ENCODE data around the gene DOCK1.

Gene DOCK1

DNA sequence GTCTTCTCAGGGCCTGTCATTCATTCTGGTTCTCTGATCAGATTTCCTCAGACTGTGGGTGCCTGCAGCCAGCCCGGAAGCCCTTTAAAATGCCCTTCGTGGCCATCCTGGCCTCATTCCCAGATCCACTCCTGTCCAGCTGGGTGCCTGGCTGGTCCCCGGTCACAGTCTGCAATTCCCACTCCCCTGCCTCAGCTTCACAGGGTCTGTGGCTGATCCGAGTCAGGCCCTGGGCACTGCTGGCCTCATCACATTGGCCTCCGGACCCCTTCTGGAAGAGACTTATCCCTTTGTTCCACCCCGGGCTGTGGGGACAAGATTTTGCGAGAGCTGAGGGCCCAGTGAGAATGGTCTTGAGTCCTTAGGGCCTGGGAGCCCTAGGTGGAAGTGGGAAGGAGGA lies 12.1 kb downstream of the DOCK1 start:
- TF ChIP-seq, protein P1, sequence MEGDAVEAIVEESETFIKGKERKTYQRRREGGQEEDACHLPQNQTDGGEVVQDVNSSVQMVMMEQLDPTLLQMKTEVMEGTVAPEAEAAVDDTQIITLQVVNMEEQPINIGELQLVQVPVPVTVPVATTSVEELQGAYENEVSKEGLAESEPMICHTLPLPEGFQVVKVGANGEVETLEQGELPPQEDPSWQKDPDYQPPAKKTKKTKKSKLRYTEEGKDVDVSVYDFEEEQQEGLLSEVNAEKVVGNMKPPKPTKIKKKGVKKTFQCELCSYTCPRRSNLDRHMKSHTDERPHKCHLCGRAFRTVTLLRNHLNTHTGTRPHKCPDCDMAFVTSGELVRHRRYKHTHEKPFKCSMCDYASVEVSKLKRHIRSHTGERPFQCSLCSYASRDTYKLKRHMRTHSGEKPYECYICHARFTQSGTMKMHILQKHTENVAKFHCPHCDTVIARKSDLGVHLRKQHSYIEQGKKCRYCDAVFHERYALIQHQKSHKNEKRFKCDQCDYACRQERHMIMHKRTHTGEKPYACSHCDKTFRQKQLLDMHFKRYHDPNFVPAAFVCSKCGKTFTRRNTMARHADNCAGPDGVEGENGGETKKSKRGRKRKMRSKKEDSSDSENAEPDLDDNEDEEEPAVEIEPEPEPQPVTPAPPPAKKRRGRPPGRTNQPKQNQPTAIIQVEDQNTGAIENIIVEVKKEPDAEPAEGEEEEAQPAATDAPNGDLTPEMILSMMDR (IDR thresholded peaks at IDR 0.05; ENCODE audit: insufficient read depth, low read depth, low read length, missing control alignments): no peak
- no peak for DNase-seq (ENCODE audit: low read depth)
- no peak overlapping the region for H3K4me3 ChIP-seq (ENCODE audit: low read length)

DNA sequence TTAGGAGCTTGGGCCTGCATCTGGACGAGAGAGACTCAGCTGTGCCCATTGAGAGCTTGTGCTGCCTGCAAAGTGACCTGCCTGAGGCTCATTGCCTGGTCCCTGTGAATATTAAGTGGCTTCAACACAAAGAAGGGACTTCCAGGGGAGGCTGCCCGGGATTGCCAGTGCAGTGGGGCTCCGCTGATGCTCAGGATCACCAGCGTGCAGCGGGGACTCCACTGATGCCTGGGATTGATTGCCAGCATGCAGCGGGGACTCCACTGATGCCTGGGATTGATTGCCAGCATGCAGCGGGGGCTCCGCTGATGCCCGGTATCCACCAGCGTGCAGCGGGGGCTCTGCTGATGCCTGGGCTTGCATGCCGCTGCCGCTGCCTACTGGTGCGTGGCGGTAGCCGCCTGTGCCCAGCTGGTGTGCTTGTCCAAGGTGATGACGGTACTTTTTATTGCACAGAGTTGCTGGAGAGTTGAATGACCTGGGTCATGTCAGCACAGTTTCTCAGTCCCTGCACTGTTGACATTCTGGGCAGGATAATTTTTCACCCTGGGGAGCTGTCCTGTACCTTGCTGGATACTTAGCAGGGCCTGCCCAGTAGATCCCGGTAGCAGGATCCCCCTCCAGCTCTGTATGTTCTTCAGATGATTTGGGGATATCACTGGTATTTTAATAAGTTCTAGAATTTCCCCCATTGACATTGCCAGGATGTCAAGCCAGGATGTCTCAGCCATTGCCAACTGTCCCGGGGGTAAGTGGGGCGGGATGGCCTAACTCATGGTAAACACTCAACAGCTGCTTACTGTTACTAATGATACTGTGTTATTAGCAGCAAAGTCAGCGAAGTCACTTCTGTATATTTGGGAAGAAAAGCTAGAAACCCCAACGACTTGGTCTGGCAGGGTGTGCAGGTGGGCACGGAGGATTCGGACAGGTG lies 13.0 kb downstream of the DOCK1 start:
- DNase-seq (ENCODE audit: low read depth): no peak
- TF ChIP-seq, protein P1 (IDR thresholded peaks at IDR 0.05; ENCODE audit: insufficient read depth, low read depth, low read length, missing control alignments): no peak

DNA sequence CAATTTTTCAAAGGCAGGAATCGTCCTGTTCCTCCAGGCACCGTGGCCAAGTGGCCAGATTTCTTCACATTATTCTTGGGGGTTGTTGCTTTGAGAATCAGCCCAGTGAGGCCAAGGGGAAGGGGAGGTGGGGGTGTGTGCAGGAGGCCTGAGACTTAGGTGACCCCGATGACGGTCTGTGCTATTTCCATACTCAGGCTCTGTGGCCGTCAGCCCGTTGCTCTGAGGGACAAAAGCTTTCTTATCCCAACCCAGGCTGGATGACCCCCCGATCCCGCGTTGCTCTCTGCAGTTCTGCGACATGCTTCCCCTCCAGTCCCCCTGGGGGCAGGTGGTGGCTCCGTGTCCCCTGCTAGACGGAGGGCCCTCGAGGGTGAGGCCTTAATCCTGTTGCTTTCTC lies 14.2 kb downstream of the DOCK1 start:
- H3K4me3 ChIP-seq (ENCODE audit: low read length): no peak overlapping the region
- TF ChIP-seq, protein P1 (IDR thresholded peaks at IDR 0.05; ENCODE audit: insufficient read depth, low read depth, low read length, missing control alignments): no peak
- no peak for DNase-seq (ENCODE audit: low read depth)

More for the DNA sequence above, 13.0 kb downstream of the DOCK1 start:
- H3K4me3 ChIP-seq (ENCODE audit: low read length): no peak overlapping the region

DNA sequence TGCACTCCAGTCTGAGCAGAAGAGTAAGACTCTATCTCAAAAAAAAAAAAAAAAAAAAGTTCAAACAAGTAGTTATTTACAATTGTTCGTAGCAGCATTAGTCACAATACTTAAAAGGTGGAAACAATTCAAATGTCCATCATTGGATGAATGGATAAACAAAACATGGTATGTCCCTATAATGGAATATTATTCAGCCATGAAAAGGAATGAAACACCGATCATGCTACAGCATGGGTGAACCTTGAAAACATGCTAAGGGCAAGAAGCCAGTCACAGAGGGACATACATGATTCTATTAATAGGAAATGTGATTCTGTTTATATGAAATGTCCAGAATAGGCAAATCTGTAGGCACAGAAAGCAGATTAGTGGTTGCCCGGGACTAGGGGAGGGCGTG lies 15.9 kb downstream of the DOCK1 start:
- TF ChIP-seq, protein P1 (IDR thresholded peaks at IDR 0.05; ENCODE audit: insufficient read depth, low read depth, low read length, missing control alignments): no peak
- no peak overlapping the region for H3K4me3 ChIP-seq (ENCODE audit: low read length)
- DNase-seq (ENCODE audit: low read depth): no peak

DNA sequence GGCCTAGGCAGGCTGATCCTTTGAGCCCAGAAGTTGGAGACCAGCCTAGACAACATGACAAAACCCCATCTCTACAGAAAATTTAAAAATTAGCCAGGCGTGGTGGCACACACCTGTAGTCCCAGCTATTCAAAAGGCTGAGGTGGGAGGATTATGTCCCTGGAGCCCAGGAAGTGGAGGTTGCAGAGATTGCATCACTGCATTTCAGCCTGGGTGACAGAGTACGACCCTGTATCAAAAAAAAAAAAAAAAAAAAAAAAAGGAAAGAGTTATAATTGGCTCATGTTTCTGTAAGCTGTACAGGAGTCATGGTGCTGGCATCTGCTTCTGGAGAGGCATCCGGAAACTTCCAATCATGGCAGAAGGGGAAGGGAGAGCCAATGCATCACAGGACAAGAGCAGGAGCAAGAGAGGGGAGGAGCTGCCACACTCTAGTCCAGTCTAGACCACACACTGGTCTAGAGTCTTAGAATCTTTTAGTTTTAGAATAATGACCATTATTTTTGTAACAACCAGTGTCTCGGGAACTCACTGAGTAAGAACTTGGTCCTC lies 16.8 kb downstream of the DOCK1 start:
- H3K4me3 ChIP-seq (ENCODE audit: low read length): no peak overlapping the region
- peak; percentile 34 for DNase-seq (ENCODE audit: low read depth)
- TF ChIP-seq, protein P1 (IDR thresholded peaks at IDR 0.05; ENCODE audit: insufficient read depth, low read depth, low read length, missing control alignments): no peak

DNA sequence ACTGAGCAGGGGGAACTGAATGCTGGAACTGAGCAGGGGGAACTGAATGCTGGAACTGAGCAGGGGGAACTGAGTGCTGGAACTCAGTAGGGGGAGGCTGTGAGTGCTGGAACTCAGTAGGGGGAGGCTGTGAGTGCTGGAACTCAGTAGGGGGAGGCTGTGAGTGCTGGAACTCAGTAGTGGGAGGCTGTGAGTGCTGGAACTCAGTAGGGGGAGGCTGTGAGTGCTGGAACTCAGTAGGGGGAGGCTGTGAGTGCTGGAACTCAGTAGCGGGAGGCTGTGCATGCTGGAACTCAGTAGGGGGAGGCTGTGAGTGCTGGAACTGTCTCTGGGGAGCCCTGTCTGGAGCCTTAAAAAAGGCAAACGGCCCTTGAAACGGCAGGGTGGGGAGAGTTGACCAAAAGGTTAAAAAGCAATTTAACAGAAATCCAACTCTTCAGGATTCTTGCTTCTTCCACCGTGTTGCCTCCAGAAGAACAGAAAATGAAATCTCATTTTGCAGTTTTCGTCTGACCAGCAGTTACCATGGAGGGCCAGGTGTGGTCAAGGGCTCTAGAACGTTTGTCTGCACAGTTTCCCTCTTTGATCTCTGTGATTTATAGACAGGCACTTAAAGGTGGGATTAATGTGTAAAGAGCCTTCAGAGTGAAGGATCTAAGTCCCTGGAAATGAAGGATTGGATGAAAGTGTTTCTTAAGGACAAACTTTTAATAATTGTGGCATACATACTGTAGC lies 19.1 kb downstream of the DOCK1 start:
- no peak for DNase-seq (ENCODE audit: low read depth)
- no peak overlapping the region for H3K4me3 ChIP-seq (ENCODE audit: low read length)
- TF ChIP-seq, protein P1 (IDR thresholded peaks at IDR 0.05; ENCODE audit: insufficient read depth, low read depth, low read length, missing control alignments): no peak

Measured in epithelial cell of esophagus (primary cell).